ENCODE results near the gene RAB1A. TPM values are rescaled to one million over a fixed set of nuclear protein-coding genes. Genes with fewer than 3 reads are reported as not detected.
"Not testable (repeated sequence)": the region's sequence is repeated elsewhere in the genome, so short reads cannot be mapped to it uniquely, and the experiment has no call there.

Gene RAB1A
- total RNA-seq, 4 donors from 2014 or later, result 67.7 to 89.4 (median 79.5) TPM

- no peak for ATAC-seq
- Histone ChIP-seq H3K4me3 (no peak overlapping the region), H3K9me3 (no peaks in the 10 kb centered on the region), H3K36me3 (no peaks in the 10 kb centered on the region), H3K4me1 (peaks cover 0 to 11% (median 3%) of the 10 kb centered on the region in 3 donors), H3K27me3 (no peaks in the 10 kb centered on the region), H3K27ac (no peak overlapping the region)
- TF ChIP-seq EP300 (IDR thresholded peaks at IDR 0.05) (no peak), POLR2AphosphoS5 (IDR thresholded peaks at IDR 0.05) (no peak), POLR2A (IDR thresholded peaks at IDR 0.05) (no peak), CTCF (IDR thresholded peaks at IDR 0.05) (no peak)
- WGBS, 2 donors (ENCODE audit: low coverage in 1 of 2), result 91% methylated on average over 5 of the region's 6 CpGs; no CpG with 5 or more reads in 1 of the 2 donors
Measured at GRCh38 chr2:65159261-65159660, 29.4 kb upstream of the RAB1A start.

DNA sequence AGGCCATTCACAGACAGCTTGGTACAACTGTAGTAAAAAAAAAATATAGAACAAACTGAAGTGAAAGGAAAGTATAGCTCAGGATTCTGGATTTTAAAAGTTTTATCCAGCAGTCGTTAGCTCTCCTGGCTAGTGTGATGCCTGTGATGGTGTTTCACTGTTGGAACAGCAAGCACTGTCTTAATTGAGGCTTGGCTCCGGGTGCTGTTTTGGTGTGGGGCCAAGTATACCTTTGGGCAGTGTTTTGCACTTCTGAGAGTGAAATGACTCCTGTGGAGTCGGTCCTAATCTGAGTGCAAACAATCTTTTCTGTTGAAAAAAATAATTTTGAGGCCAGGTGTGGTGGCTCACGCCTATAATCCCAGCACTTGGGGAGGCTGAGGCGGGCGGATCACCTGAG is 28.7 kb upstream of the RAB1A start:
- WGBS, 2 donors (ENCODE audit: low coverage in 1 of 2), result 67 to 69% methylated on average over 2 of the region's 6 CpGs
- ATAC-seq, result no peak
- no peak for TF ChIP-seq POLR2A (IDR thresholded peaks at IDR 0.05)
- no peak for TF ChIP-seq POLR2AphosphoS5 (IDR thresholded peaks at IDR 0.05)
- no peak for TF ChIP-seq CTCF (IDR thresholded peaks at IDR 0.05)
- TF ChIP-seq EP300 (IDR thresholded peaks at IDR 0.05), result no peak
- no peak overlapping the region for H3K27ac ChIP-seq
- no peaks in the 10 kb centered on the region for H3K27me3 ChIP-seq
- H3K4me1 ChIP-seq, result peaks cover 0 to 4% (median 0%) of the 10 kb centered on the region in 3 donors
- no peaks in the 10 kb centered on the region for H3K36me3 ChIP-seq
- H3K9me3 ChIP-seq, result no peaks in the 10 kb centered on the region
- no peak overlapping the region for H3K4me3 ChIP-seq

- not testable (repeated sequence) for H3K4me3 ChIP-seq, H3K27ac ChIP-seq, ATAC-seq, H3K36me3 ChIP-seq, H3K9me3 ChIP-seq, H3K4me1 ChIP-seq, H3K27me3 ChIP-seq
- 78 to 80% methylated on average over 1 to 5 of the region's 6 CpGs for WGBS, 2 donors (ENCODE audit: low coverage in 1 of 2)
Measured at GRCh38 chr2:65157856-65158255, 27.9 kb upstream of the RAB1A start.

DNA sequence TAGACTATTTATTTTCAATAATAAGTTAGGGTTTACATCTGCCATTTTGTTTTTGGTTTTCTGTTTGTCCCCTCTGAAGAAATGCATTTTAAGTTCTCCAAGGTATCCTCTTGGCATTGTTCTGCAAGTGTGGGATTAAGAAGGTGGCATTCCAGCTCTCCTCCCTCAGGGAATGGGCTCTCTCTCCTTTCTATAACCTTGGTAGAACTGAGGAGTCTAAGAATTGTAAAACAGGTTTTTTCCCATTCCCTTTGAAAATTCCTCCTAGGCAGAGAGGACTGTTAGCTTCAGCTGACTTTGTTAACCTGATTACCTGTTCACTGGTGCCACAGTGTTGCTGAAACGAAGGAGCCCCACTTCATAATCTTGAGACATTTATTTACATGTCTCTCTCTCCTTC is 26.1 kb upstream of the RAB1A start:
- no peaks in the 10 kb centered on the region for H3K9me3 ChIP-seq
- TF ChIP-seq POLR2AphosphoS5 (IDR thresholded peaks at IDR 0.05) (no peak), POLR2A (IDR thresholded peaks at IDR 0.05) (no peak), CTCF (IDR thresholded peaks at IDR 0.05) (no peak), EP300 (IDR thresholded peaks at IDR 0.05) (no peak)
- H3K36me3 ChIP-seq, result no peaks in the 10 kb centered on the region
- no peak overlapping the region for H3K27ac ChIP-seq
- ATAC-seq, result no peak
- H3K27me3 ChIP-seq, result no peaks in the 10 kb centered on the region
- 68% methylated on average over 1 of the region's 1 CpG; no CpG with 5 or more reads in 1 of the 2 donors for WGBS, 2 donors (ENCODE audit: low coverage in 1 of 2)
- H3K4me1 ChIP-seq, result no peaks in the 10 kb centered on the region
- H3K4me3 ChIP-seq, result no peak overlapping the region

GRCh38 chr2:65153515-65153914 is 23.6 kb upstream of the RAB1A start:
- Histone ChIP-seq H3K9me3 (no peaks in the 10 kb centered on the region), H3K27ac (no peak overlapping the region), H3K4me3 (no peak overlapping the region), H3K27me3 (no peaks in the 10 kb centered on the region), H3K36me3 (no peaks in the 10 kb centered on the region), H3K4me1 (no peaks in the 10 kb centered on the region)
- ATAC-seq, result no peak
- TF ChIP-seq POLR2AphosphoS5 (IDR thresholded peaks at IDR 0.05) (no peak), EP300 (IDR thresholded peaks at IDR 0.05) (no peak), CTCF (IDR thresholded peaks at IDR 0.05) (no peak), POLR2A (IDR thresholded peaks at IDR 0.05) (no peak)
- 88 to 100% methylated on average over 3 of the region's 3 CpGs for WGBS, 2 donors (ENCODE audit: low coverage in 1 of 2)

Measured in gastroesophageal sphincter (tissue), 4 donors.